Tibial artery (tissue), 4 donors: ENCODE measurements around the gene PTPRG.

ENCODE experiments used
- DNase-seq, 2 donors: peaks; one replicate each; pipeline ENCODE4 v3.0.0-alpha.2; 2019
- H3K27ac ChIP-seq, 2 donors: fragments of 200-600 bp; sonication (generic) in 1 of 2; 1 replicate in 1 of 2; 2 replicates in 1 of 2; pipeline ENCODE4 v1.5.1; 2018 to 2019; ENCODE audit warnings: mild to moderate bottlenecking in 1 of 2
- H3K27me3 ChIP-seq, 2 donors: fragments of 200-600 bp; sonication (generic) in 1 of 2; one replicate each; pipeline versions ENCODE4 v1.5.1 to v1.6.0; 2016 to 2019
- H3K36me3 ChIP-seq, 3 donors: fragments of 200-600 bp; sonication (generic) in 2 of 3; one replicate each; pipeline ENCODE4 v1.5.1; 2016 to 2019; ENCODE audit warnings: mild to moderate bottlenecking in 2 of 3
- H3K4me1 ChIP-seq, 4 donors: fragments of 200-600 bp; sonication (generic) in 2 of 4; 1 replicate in 3 of 4; 2 replicates in 1 of 4; pipeline ENCODE4 v1.5.1; 2016 to 2019
- H3K4me3 ChIP-seq, 2 donors: fragments of 200-600 bp; sonication (generic) in 1 of 2; 1 replicate in 1 of 2; 2 replicates in 1 of 2; pipeline ENCODE4 v1.5.1; 2018 to 2019; ENCODE audit warnings: mild to moderate bottlenecking in 2 of 2
- H3K9me3 ChIP-seq, 3 donors: fragments of 200-600 bp; sonication (generic) in 1 of 3; one replicate each; pipeline ENCODE4 v1.5.1; 2016 to 2019
- CTCF ChIP-seq, 2 experiments: fragments of 200-600 bp in 1 of 2; fragments of 450-650 bp in 1 of 2; IDR thresholded peaks; one replicate each; pipeline ENCODE4 v1.5.1; 2017 to 2019; ENCODE audit warnings: antibody characterized with exemption in 2 of 2, mild to moderate bottlenecking in 1 of 2, moderate library complexity in 1 of 2
- intact Hi-C: fragments of 100-400 bp; cut with DNase I; formaldehyde crosslinking; loops from one replicate; pipeline ENCODE4 v1.15.0; 2023; ENCODE audit warnings: low total_unique reads

The PTPRG gene

GRCh38 chr3:61645148-61645547 is 83.8 kb downstream of the PTPRG start:
- intact Hi-C loops: no loop called here
- no peaks in the 10 kb centered on the region for H3K36me3 ChIP-seq
- H3K27ac ChIP-seq: no peak overlapping the region
- no peaks in the 10 kb centered on the region for H3K27me3 ChIP-seq
- no peak for TF ChIP-seq CTCF (IDR thresholded peaks at IDR 0.05)
- H3K4me3 ChIP-seq: no peak overlapping the region
- H3K9me3 ChIP-seq: no peaks in the 10 kb centered on the region
- no peak for DNase-seq
- peaks cover 0 to 70% (median 9%) of the 10 kb centered on the region in 4 donors for H3K4me1 ChIP-seq

- no peaks in the 10 kb centered on the region for H3K27me3 ChIP-seq
- TF ChIP-seq CTCF (IDR thresholded peaks at IDR 0.05): no peak
- H3K36me3 ChIP-seq: no peaks in the 10 kb centered on the region
- H3K4me1 ChIP-seq: peaks cover 0 to 71% (median 10%) of the 10 kb centered on the region in 4 donors
- no peak overlapping the region for H3K27ac ChIP-seq
- no peak overlapping the region for H3K4me3 ChIP-seq
- H3K9me3 ChIP-seq: no peaks in the 10 kb centered on the region
- intact Hi-C loops: no loop called here
- no peak for DNase-seq
Observed at GRCh38 chr3:61646360-61646759, 85.0 kb downstream of the PTPRG start.

GRCh38 chr3:61646851-61647525 is 85.6 kb downstream of the PTPRG start:
- H3K27ac ChIP-seq: no peak overlapping the region
- intact Hi-C loops: no loop called here
- no peaks in the 10 kb centered on the region for H3K27me3 ChIP-seq
- TF ChIP-seq CTCF (IDR thresholded peaks at IDR 0.05): no peak
- no peak overlapping the region for H3K4me3 ChIP-seq
- no peaks in the 10 kb centered on the region for H3K36me3 ChIP-seq
- H3K4me1 ChIP-seq: peaks cover 0 to 65% (median 10%) of the 10 kb centered on the region in 4 donors
- no peaks in the 10 kb centered on the region for H3K9me3 ChIP-seq
- no peak for DNase-seq

GRCh38 chr3:61648481-61648880 is 87.1 kb downstream of the PTPRG start:
- Histone ChIP-seq H3K27me3 (no peaks in the 10 kb centered on the region), H3K9me3 (no peaks in the 10 kb centered on the region), H3K4me1 (peaks cover 0 to 56% (median 9%) of the 10 kb centered on the region in 4 donors), H3K36me3 (no peaks in the 10 kb centered on the region), H3K4me3 (no peak overlapping the region), H3K27ac (no peak overlapping the region)
- no peak for DNase-seq
- TF ChIP-seq CTCF (IDR thresholded peaks at IDR 0.05): no peak
- intact Hi-C loops: no loop called here

- TF ChIP-seq CTCF (IDR thresholded peaks at IDR 0.05): no peak
- no peaks in the 10 kb centered on the region for H3K36me3 ChIP-seq
- intact Hi-C loops: no loop called here
- DNase-seq: no peak
- no peaks in the 10 kb centered on the region for H3K9me3 ChIP-seq
- no peak overlapping the region for H3K4me3 ChIP-seq
- no peak overlapping the region for H3K27ac ChIP-seq
- H3K4me1 ChIP-seq: peaks cover 0 to 45% (median 5%) of the 10 kb centered on the region in 4 donors
- no peaks in the 10 kb centered on the region for H3K27me3 ChIP-seq
Observed at GRCh38 chr3:61649381-61650170, 88.2 kb downstream of the PTPRG start.
